AG08396 (cell line): ENCODE data around the gene UBL7.

ENCODE experiments used
- DNase-seq: peaks from one replicate; pipeline ENCODE4 v3.0.0; 2012; ENCODE audit warnings: low spot score, mixed read lengths

The UBL7 gene

DNA sequence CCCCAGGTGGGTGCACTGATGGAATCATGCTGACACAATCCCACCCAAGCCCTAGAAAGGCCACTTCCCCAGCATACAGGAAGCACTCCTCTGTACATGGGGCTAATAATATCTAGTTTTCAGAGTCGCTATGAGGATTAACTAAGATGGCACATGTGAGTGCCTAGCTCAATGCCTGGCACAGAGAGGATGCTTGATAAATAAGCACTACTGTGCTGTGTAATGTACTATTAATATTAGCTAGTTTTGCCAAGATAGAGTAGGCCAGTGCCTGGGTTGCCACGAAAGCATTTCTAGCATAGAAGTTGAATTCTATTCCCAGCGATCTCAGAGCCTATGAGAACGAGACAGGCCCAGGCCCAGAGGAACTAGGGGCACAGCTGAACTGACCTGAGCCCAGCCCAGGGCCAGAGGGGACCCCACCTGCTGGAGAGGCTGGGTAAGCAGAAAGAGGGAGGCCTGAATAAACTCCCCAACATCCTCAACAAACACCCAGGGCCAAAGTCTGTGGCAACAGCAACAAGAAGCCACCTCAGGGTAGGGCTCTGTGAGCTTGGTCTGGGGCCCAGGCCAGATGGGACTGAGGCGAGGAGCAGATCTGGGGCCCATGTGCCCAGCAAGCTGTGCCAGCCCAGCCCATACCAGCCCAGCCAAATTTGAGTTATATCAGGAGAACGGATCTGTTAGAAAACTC lies 19.6 kb downstream of the UBL7 start:
- no peak for DNase-seq

DNA sequence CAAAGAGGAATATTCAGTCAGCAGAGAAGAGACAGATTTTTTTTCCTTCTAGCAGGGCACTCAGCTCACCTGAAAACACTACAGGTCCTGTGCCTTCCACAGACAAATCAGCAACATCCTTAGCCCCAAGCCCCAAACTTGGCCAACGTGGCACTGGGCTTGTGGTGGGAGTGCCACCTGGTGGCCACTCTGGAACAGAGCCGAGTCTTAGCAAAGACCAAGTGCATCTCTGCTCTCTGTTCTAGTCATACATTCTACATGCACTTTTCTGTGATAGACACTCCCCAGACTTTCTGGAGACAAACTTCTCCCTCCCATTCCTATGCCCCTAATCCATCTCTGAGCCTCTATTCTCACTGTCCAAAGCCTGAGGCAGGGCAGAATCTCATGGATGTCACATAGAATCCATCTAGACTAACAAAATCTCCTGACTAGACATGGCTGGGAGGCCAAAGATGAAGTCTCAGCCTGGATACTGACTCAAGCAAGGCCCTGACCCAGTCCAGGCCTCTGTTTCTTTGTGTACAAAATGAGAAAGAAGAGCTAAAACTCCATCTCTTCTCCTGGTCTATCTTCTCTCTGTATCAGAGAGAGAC lies 22.1 kb downstream of the UBL7 start:
- peak; percentile 84 for DNase-seq

DNA sequence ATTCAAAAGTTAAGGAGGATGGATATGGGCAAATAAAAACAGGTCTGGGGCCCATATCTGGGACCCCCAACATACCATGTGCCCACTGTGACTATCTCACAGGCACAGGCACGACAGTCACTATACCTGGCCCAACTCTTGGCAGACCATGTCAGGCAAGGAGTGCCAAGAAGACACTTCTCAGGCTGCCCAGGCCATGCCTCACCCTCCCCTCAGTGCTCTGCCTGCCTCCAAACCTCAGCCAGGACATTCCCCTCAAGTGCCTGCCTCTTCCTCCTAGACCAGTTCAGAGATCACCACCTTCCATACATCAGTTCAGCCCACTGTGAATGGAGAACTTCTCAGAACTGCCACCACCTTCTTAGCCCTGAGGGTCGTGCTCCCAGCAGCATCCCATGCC lies 22.8 kb downstream of the UBL7 start:
- no peak for DNase-seq

DNA sequence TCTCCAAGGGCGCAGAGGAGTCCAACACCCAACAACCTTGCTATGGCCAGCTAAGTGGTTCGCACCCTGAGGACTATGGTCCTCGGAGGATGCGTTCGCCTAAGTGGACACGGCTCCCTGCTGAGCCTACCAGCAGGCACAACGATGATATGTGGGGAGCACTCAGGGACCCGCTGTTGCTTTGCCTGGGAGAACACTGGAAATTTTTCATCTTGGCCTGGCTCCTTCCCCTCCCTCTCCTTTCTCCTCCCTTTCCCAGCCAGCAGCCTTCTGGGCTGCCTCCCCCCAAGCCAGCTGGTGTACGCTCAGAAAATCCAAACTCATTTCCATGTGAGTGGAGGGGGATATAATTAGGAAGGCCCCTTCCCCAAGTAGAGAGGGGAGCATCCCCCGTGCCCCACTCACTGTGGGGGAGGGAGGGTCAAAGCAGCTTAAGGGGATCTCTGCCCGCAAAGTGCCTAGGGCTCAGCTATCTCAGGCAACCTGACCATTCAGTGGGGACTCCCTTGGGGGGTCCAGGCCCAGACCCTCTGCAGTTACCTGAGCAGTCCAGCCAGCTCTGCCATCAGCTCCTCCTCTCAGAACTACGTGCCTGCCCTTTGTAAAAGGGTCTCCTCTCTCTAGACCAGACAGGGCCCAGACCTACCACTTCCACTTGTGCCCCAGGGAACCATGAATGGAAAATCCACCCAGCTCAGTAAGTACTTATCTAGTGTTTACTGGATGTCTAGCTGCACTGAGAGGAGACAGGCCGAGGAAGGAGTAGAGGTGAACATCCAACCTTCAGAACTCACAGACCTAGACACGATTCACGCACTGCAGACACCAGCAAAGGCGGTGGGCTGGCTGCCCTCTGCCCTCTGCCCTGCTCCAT lies 26.5 kb downstream of the UBL7 start:
- peak; percentile 40 for DNase-seq

DNA sequence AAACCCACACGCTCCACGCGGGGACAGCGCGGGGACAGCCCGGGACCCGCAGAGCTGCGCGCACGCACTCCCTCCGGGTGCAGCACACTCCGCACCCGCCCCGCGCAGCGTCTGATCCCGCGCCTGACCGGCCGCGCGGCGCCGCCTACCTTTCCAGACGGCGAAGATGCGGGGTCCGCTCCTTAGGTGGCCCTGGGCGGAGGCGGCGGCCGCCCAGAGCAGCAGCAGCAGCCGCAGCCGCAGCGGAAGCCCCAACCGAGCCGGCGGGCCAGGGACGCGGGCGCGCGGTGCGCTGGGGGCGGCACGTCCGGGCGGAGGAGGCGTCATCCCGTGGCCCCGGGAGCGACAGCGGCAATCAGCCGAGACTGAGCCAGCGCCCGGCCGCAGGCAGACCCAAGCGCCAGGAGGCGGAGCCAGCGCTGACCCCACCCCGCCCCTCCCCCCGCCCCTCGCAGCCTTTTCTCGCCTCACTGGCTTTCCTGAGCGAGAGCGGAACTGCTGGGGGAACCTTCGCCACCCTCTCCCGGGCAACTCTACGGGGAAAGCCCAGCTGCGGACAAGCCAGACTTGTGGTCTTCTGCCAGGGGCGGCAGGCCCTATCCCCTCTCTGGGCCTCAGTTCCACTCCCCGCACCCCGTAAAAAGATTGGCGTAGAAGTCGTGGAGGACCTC lies 27.2 kb downstream of the UBL7 start, which contains the start of gene SEMA7A:
TSS of gene SEMA7A (minus strand) at position 367 of the 671 bp plus-strand sequence. CDS start at position 327, 40 bp downstream.
- DNase-seq: peak; percentile 97

DNA sequence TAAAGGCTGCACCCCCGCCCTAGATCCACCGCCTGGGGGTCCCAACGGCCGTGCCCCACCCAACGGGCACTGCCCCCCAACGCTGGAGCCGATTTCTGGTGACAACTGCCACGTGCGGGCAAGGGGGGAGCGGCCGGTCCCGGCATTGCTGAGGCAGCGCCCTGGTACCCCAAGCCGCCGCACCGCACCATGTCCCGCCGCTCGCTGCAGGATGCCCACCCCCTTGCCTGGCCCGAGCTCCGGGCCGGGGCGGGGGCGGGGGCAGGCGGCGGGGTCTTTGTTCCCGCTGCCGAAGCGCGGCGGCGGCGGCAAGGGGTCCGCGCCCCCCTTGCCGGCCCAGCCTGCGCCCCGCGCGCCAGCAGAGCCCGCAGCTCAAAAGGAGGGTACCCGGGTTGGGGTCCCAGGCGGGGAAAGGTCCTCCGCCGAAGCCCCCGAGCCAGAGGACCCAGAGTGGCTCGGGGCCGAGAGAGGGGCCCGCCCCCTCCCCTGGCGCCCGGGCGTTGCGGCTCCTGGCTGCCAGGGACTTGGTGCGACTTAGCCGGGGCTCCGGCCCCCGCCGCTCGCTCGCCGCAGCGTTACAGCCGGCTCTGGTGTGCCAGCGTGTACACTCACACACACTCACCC lies 27.9 kb downstream of the UBL7 start:
- peak; percentile 48 for DNase-seq

DNA sequence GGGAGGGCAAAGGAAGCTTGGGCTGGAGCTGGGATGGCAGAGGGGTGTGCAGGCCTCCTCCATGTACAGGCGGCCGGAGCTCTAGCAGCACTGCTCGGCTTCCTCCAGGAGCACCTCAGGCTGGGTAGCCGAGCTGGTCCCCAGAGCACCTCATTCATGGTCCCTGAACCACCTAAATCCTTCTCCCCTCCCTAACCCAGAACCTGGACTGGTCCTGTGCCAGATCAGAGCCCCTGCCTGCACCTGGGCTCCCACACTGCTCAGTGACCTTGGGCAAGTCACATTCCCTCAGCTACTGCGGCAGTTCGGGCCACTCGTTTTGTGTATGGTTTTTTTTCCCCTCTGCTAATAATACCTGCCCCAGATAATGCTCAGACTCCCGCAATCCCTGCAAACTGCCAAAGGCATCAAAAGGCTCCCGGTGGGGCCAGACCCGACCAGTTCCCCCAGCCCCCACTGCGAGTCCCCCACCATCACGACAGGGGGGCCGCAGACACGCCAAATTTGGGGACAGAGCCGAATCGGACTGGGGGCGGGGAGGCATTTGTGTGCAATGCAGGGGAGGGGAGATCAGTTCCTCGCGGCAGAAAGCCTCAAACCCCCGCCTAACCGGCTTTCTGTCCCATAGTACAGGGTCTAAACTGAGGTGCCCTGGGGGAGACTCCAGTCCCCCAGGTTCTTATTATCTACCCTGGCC lies 28.5 kb downstream of the UBL7 start:
- DNase-seq: no peak

DNA sequence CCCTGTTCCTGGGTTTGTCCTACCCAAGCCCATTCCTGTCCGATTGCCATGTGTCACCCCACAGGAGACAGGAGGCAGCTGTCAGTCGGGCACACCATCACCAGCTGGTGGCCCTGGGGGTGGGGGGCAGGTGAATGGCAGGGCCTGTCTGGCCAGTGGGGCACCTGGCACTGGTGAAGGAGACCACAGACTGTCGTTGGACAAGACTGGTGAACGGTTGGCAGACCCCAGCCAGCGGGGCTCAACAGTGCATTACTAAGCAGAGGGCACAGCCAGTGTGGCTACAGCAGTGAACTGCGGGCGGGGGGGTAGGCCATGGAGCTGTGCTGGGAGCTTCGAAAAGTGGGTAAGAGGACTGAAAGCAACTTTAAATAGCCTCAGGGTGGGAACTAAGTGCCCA lies 29.3 kb downstream of the UBL7 start:
- DNase-seq: no peak

DNA sequence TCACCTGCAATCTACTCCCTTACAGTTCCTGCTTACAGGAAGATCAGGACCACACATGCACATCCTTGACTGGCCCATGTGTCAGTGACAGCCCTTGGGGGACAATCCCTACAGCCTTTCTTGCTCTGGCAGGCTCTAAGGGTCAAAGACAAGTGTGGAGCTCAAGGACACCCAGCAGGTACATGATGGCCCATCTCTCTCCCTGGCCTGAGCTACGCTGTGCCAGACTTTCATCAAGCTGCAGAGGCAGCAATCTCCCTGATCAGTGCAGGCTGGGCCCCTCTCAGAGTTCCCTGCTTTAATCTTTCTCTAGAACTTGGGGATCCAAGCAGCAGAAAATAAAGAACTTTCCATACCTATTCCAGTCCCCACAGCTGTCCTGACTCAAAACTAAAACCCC lies 29.8 kb downstream of the UBL7 start:
- DNase-seq: no peak

DNA sequence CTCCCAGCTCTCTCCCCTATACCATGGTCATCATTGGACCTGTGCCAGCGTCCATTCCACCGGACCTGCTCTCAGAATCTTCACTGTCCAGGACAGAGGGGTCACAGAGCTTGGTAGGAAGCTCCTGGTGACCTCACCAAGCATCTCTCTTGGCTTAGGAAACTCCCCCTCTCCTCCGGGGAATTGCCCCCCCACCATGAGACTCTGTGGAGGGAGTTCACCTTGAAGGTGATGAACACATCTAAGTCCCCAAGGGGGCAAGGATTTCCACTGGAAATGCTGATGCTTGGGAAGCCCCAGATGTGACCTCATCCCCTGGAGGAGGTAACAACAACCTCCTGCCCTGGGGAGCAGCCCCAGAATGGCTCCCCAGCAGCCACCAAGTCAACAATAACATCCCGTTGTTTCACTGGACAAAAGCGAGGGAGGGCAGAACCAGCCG lies 30.4 kb downstream of the UBL7 start:
- no peak for DNase-seq

DNA sequence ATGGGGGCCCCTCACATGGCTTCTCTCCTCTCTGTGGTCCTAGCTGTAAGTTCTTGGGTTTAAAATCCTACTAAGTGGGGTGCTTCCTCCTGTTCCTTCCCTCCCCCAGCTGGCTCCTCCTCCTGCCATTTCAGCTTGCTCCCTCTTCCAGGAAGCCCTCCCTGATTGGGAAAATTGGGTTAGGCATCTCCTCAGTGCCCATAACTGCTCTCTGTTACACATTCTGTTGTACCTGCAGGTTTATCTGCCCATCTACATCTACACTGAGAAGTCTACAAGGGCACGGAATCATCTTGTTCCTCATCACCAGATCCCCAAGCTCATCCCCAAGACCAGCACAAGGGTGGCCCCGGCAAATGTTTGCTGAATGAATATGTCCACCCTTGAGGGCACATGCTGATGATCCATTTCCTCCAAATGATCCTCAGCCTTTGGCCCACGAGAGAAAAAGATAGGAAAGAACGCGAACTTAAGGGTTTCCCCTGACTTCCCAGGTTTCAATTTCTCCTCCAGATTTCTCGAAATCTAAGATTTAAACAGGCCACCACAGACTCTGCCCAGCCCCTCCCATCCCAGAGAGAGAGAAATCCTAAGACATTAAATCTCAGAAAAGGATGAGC lies 31.1 kb downstream of the UBL7 start:
- DNase-seq: no peak

DNA sequence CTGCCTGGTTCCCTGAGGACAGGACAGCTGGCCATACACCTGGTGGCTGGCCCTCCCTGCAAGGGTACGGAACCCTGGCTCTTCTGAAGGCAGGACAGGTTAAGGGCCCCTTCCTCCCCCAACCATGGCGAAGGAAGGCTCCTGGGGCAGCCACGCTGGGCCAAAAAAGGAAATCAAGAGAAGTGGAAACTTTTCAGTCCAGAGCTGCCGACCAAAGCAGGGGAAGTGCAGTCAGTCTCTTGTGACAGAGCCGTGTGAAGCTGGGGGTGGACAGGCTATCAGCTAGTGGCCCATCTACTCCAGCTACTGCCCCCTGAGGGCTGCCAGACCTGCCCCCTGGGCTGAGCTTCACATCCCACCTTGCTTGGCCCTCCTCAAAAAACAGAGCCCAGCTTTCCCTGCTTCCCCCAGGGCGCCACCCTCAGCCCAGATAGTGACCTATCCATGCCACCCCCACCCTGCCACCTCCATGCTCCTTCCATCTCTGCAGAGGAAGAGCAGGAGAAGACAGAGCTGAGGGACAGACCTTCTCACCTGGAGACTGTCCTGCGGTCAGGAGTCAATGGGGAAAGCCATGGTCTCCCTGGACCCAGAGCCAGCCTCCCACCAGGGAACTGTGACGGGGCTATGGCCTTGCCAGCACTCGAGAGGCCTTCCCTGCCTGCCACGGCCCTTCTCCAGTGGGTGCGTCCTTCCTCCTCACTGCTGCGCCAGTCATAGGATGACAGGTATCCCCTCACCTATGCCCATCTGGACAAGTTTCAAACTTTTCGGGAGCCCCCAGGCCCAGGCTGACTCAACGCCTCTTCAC lies 31.8 kb downstream of the UBL7 start:
- no peak for DNase-seq

DNA sequence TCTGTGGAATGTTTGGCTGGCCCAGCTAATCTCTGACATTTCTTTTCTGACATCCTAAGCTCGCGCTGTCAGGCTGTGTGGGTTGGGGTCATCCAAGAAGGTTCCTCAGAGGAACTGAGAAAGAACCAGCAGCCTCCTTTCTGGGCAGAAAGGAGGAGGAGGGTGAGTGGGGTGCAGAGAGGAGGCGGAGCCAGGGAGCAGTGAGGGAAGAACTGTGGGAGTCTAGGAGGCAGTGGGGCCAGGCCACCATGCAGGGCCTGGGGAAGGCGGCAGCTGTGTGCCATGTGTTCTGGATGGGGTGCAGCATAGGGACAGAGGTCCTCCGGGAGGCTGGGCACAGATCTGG lies 32.5 kb downstream of the UBL7 start:
- DNase-seq: no peak

DNA sequence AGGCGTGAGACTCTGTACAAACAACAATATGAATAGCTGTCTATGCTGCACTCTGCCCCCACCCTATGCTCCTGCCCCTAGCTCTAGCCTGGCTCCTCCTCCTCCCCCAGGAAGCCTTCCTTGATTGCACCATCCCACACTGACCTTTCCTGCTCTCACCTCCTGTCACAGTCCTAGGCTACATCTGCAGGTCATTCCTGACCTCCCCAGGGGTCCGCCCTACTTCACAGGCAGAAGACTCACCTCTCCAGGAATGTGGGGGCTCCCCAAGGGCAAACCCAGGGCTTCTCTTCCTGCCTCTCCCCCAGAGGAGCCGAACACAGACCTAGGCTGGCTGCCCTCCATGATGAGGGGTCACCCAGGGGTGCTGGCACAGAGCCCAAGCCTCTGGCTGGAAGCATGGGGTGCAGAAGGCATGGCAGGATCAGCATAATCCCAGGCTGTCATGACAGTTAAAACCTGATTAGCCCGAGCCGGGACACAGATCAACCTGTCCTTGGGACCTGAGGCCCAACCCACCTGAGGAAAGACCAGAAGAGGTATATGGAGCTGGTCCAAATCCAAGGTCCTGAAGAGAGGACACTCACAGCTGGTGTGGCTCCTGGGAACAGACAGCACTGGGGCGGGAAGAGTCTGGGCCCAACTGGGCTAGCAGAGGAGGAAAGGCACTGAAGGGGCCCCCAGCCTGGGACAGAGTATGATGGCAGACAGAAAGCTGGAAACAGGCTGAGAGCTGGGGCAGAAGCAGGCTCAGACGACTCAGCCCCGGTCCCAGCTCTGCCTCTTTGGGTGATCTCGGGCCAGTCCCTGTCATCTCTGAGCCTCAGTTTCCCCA lies 33.1 kb downstream of the UBL7 start:
- no peak for DNase-seq

DNA sequence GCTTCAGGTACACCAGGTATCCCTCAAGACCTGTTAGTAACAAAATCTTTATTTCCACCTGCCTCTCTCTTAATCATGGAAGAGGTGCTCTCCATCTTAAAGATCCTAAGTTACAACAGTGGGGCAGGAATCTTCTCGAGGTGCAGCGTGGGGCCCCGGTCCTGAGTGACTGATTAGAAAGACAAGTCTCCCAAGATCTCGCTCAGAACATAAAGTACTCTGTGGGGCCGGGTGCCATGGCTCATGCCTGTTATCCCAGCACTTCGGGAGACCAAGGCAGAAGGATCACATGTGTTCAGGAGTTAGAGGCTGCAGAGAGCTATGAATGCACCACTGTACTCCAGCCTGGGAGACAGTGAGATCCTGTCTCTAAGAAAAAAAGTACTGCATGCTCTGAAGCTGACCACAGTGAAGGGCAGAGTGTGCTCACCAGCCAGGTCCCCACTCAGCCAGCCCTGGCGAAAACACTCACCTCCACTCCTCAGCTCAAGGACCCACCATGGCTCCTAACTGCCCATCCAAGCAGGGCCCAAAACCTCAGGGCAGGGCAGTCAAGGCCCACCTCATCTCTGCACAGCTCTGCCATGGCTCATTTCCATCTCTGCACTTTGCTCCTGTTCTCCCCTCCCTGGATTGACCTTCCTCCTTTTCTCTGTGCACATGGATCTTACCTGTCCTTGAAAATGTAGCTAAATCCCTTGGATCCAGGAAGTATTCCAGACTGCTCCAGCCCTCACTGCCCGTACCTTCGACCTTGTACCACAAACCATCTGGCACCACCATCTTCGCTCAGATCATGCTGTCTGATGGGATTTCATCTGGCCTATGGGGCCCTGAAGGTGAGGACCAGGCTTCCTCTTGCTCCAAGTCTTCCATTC lies 34.3 kb downstream of the UBL7 start:
- no peak for DNase-seq

DNA sequence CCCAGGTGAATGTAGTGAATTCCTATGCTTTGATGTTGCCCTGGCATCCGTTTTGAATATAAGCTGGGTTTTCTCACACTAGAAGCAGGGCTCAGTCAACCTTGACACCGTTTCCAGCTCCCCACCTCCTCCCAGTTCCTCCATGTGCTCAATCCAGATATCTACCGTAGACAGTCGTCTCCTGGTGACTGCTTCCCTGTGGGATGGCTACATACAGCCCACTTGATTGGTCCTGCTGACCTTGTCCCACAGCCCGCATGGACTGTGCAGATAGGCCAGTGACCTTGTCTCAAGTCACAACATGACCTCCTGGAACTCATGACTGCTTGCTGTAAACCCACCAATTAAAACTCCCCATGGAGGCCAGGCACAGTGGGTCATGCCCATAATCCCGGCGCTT lies 35.3 kb downstream of the UBL7 start:
- no peak for DNase-seq

DNA sequence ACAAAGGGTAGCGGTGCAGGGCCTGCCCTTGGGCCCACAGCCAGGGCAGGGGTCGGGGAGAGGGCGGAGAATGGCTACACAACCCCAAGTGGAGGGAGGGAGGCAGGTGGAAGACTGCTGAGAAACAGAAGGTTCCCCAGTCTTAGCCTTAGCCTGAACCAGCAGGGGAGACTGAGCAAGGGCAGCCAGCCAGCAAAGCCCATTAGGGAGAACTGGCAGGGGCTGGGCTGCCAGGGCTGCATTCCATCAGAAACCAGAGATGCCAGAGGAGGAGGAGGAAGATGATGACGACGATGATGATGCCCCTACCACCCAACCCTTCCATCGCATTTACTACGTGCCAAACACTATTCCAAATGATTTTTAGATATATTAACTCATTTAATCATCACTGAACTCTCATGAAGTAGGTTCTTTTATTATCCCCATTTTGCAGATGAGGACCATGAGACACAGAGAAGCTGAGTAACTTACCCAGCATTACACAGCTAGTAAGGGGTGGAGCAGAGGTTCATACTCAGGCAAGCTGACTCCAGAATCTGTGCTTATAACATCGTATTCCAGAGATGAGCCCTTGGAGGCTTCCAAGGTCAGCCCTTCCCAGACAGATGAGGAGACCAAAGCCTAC lies 35.9 kb downstream of the UBL7 start:
- no peak for DNase-seq
